Neural crest cell (in vitro differentiated cells): ENCODE data around the gene ATP8A1. TPM values are rescaled to one million over a fixed set of nuclear protein-coding genes. Genes with fewer than 3 reads are reported as not detected.

Source experiments
- DNase-seq: peaks from one replicate; pipeline ENCODE4 v3.0.0; 2021; ENCODE audit warnings: low read depth, mixed read lengths, low spot score
- H3K27ac Mint-ChIP-seq: one replicate; pipeline ENCODE4 v1.8.0; 2021; ENCODE audit warnings: mild to moderate bottlenecking, mixed read lengths; ENCODE audit not compliant: unreplicated experiment
- H3K27me3 Mint-ChIP-seq: 2 replicates; pipeline ENCODE4 v1.8.0; 2021; ENCODE audit warnings: low read depth, mild to moderate bottlenecking, mixed read lengths
- H3K36me3 Mint-ChIP-seq: 2 replicates; pipeline ENCODE4 v1.8.0; 2021; ENCODE audit warnings: low read depth, mild to moderate bottlenecking, mixed read lengths
- H3K4me1 Mint-ChIP-seq: 2 replicates; pipeline ENCODE4 v1.8.0; 2021; ENCODE audit warnings: mixed read lengths
- H3K4me3 Mint-ChIP-seq: one replicate; pipeline ENCODE4 v1.8.0; 2021; ENCODE audit warnings: mild to moderate bottlenecking, mixed read lengths
- H3K9me3 Mint-ChIP-seq: 2 replicates; pipeline ENCODE4 v1.8.0; 2021; ENCODE audit warnings: mixed read lengths
- CTCF ChIP-seq: fragments of 200-600 bp; sonication (generic); conservative IDR thresholded peaks from 2 replicates; pipeline ENCODE4 v1.5.0; 2021; ENCODE audit warnings: antibody characterized with exemption, mild to moderate bottlenecking
- total RNA-seq: library from RNA; stranded (reverse); gene quantifications from 2 replicates; pipeline ENCODE4 v1.2.1, GENCODE V29; 2021

Gene ATP8A1
- total RNA-seq, 1 donor from 2014 or later = 11.9 TPM

GRCh38 chr4:42683393-42683792 lies 26.5 kb upstream of the ATP8A1 start:
- no peaks in the 10 kb centered on the region for H3K9me3 Mint-ChIP-seq
- no peak overlapping the region for H3K27ac Mint-ChIP-seq
- TF ChIP-seq CTCF = no peak
- no peaks in the 10 kb centered on the region for H3K4me1 Mint-ChIP-seq
- DNase-seq = no peak
- no peaks in the 10 kb centered on the region for H3K36me3 Mint-ChIP-seq
- H3K4me3 Mint-ChIP-seq = no peak overlapping the region
- peaks cover 3% of the 10 kb centered on the region for H3K27me3 Mint-ChIP-seq

- no peak overlapping the region for H3K4me3 Mint-ChIP-seq
- no peak overlapping the region for H3K27ac Mint-ChIP-seq
- no peaks in the 10 kb centered on the region for H3K36me3 Mint-ChIP-seq
Observed at GRCh38 chr4:42678512-42678911, 21.6 kb upstream of the ATP8A1 start.

GRCh38 chr4:42676066-42676951 lies 19.4 kb upstream of the ATP8A1 start:
- DNase-seq = no peak
- H3K27ac Mint-ChIP-seq = no peak overlapping the region

More at GRCh38 chr4:42678512-42678911, 21.6 kb upstream of the ATP8A1 start:
- no peak for TF ChIP-seq CTCF
- no peaks in the 10 kb centered on the region for H3K9me3 Mint-ChIP-seq
- no peak for DNase-seq
- no peaks in the 10 kb centered on the region for H3K27me3 Mint-ChIP-seq
- no peaks in the 10 kb centered on the region for H3K4me1 Mint-ChIP-seq

GRCh38 chr4:42673082-42673425 lies 16.1 kb upstream of the ATP8A1 start:
- H3K36me3 Mint-ChIP-seq = no peaks in the 10 kb centered on the region
- TF ChIP-seq CTCF = no peak
- no peak for DNase-seq
- no peak overlapping the region for H3K4me3 Mint-ChIP-seq
- H3K4me1 Mint-ChIP-seq = no peaks in the 10 kb centered on the region
- no peak overlapping the region for H3K27ac Mint-ChIP-seq
- H3K27me3 Mint-ChIP-seq = peaks cover 6% of the 10 kb centered on the region
- H3K9me3 Mint-ChIP-seq = peaks cover 4% of the 10 kb centered on the region

More at GRCh38 chr4:42676066-42676951, 19.4 kb upstream of the ATP8A1 start:
- no peak for TF ChIP-seq CTCF
- peaks cover 3% of the 10 kb centered on the region for H3K9me3 Mint-ChIP-seq
- H3K27me3 Mint-ChIP-seq = peaks cover 5% of the 10 kb centered on the region
- H3K4me3 Mint-ChIP-seq = no peak overlapping the region
- H3K36me3 Mint-ChIP-seq = no peaks in the 10 kb centered on the region
- H3K4me1 Mint-ChIP-seq = no peaks in the 10 kb centered on the region

- no peak overlapping the region for H3K27ac Mint-ChIP-seq
- no peak for TF ChIP-seq CTCF
- H3K27me3 Mint-ChIP-seq = peaks cover 6% of the 10 kb centered on the region
- H3K36me3 Mint-ChIP-seq = no peaks in the 10 kb centered on the region
- H3K4me3 Mint-ChIP-seq = no peak overlapping the region
- no peaks in the 10 kb centered on the region for H3K4me1 Mint-ChIP-seq
- H3K9me3 Mint-ChIP-seq = peaks cover 4% of the 10 kb centered on the region
- no peak for DNase-seq
Observed at GRCh38 chr4:42672359-42673081, 15.6 kb upstream of the ATP8A1 start.
